MM.1S (cell line): ENCODE measurements around the gene PSME2.

Source experiments
- EZH2phosphoT487 ChIP-seq: fragments of 300-600 bp; sonication (generic); IDR thresholded peaks from 2 replicates; pipeline ENCODE4 v1.6.1; 2018; ENCODE audit warnings: antibody characterized with exemption, low read length
- TF ChIP-seq, protein P1 (sequence below): fragments of 300-600 bp; sonication (generic); IDR thresholded peaks from 2 replicates; pipeline ENCODE4 v1.5.1; 2016; ENCODE audit warnings: antibody characterized with exemption, low read length, mixed read lengths

DNA sequence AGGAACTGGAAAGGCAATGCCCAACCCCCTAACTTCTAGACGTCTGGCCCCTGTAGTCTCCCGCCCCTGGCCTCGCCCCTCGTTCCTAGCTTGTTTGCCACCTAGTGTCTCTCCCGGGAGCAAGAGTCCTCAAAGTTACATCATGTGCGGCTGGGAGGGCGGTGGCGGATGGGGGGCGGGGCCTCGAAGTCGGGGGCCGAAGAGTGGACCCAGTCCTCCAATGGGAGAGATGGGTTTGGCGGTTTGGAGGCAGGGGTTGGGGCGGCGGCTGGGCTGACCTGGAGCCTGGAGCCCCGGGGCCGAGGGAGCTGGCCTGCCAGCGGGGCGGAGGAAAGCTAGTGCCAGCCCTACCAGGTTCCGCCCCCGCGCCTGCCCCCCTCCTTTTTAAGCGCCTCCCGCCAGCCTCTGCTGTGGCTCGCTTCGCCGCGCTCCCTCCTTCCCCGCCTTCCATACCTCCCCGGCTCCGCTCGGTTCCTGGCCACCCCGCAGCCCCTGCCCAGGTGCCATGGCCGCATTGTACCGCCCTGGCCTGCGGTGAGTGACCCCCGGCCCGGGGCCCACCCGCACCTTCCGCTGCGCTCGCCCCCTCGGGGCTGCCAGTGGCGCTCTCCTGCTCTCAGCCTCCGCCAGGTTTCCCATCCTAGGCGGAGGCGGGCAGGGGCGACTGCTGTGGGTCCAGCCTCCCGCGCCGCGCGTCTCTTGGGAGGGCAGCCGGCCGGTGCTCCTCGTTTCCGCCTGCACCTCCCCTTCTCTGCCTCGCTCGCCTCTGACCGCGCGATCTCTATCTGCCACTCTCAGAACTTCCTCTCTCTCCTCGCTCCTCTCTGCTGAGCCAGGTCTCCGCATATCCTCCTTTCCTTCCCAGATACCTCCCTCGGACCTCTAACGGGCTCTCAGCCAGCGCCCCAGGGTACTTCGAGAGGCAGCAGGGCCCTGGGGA is 52.2 kb downstream of the PSME2 start, which contains the start of gene PCK2:
- TF ChIP-seq, protein P1, sequence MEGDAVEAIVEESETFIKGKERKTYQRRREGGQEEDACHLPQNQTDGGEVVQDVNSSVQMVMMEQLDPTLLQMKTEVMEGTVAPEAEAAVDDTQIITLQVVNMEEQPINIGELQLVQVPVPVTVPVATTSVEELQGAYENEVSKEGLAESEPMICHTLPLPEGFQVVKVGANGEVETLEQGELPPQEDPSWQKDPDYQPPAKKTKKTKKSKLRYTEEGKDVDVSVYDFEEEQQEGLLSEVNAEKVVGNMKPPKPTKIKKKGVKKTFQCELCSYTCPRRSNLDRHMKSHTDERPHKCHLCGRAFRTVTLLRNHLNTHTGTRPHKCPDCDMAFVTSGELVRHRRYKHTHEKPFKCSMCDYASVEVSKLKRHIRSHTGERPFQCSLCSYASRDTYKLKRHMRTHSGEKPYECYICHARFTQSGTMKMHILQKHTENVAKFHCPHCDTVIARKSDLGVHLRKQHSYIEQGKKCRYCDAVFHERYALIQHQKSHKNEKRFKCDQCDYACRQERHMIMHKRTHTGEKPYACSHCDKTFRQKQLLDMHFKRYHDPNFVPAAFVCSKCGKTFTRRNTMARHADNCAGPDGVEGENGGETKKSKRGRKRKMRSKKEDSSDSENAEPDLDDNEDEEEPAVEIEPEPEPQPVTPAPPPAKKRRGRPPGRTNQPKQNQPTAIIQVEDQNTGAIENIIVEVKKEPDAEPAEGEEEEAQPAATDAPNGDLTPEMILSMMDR: no peak
- TF ChIP-seq EZH2phosphoT487: no peak
